H9 (cell line): ENCODE data around the gene KLHDC7B. TPM values are rescaled to one million over a fixed set of nuclear protein-coding genes. Genes with fewer than 3 reads are reported as not detected.

Experiments used
- DNase-seq: peaks from one replicate; pipeline ENCODE4 v3.0.0-alpha.2; 2017
- H2AFZ ChIP-seq: one replicate; pipeline ENCODE4 v1.6.1; 2013; ENCODE audit warnings: mild to moderate bottlenecking, low read length, control low read depth, moderate library complexity
- H2AK5ac ChIP-seq: 2 replicates; pipeline ENCODE4 v1.6.1; 2013; ENCODE audit warnings: low read length, control low read depth, mixed read lengths; ENCODE audit not compliant: insufficient read length
- H2BK120ac ChIP-seq: one replicate; pipeline ENCODE4 v1.6.1; 2013; ENCODE audit warnings: low read depth, mild to moderate bottlenecking, low read length, control low read depth, inconsistent platforms; ENCODE audit not compliant: poor library complexity, severe bottlenecking
- H2BK12ac ChIP-seq: 2 replicates; pipeline ENCODE4 v1.6.1; 2013; ENCODE audit warnings: low read length, control low read depth, mixed read lengths, low read depth; ENCODE audit not compliant: insufficient read length
- H2BK15ac ChIP-seq: 2 replicates; pipeline ENCODE4 v1.6.1; 2013; ENCODE audit warnings: low read depth, low read length, control low read depth
- H2BK20ac ChIP-seq: one replicate; pipeline ENCODE4 v1.6.1; 2013; ENCODE audit warnings: low read depth, mild to moderate bottlenecking, low read length, control low read depth, inconsistent platforms; ENCODE audit not compliant: poor library complexity, severe bottlenecking
- H2BK5ac ChIP-seq: 2 replicates; pipeline ENCODE4 v1.6.1; 2013; ENCODE audit warnings: low read length, control low read depth, mixed read lengths; ENCODE audit not compliant: insufficient read length
- H3K14ac ChIP-seq: 2 replicates; pipeline ENCODE4 v1.6.1; 2013; ENCODE audit warnings: low read length, control low read depth; ENCODE audit not compliant: insufficient read depth
- H3K18ac ChIP-seq: 2 replicates; pipeline ENCODE4 v1.6.1; 2013; ENCODE audit warnings: low read depth, mild to moderate bottlenecking, mixed read lengths, low read length, control low read depth; ENCODE audit not compliant: insufficient read length
- H3K23ac ChIP-seq: 2 replicates; pipeline ENCODE4 v1.6.1; 2013; ENCODE audit warnings: low read length, control low read depth, mixed read lengths, low read depth; ENCODE audit not compliant: insufficient read length
- H3K23me2 ChIP-seq: 2 replicates; pipeline ENCODE4 v1.6.1; 2013; ENCODE audit warnings: low read depth, mild to moderate bottlenecking, mixed read lengths, low read length, control low read depth; ENCODE audit not compliant: insufficient read length, poor library complexity, severe bottlenecking
- H3K27ac ChIP-seq: 2 replicates; pipeline ENCODE4 v1.5.1; 2013; ENCODE audit warnings: low read length, control low read depth, mixed read lengths, low read depth; ENCODE audit not compliant: insufficient read length
- H3K27me3 ChIP-seq: 2 replicates; pipeline ENCODE4 v1.6.1; 2013; ENCODE audit warnings: low read length, control low read depth, inconsistent platforms; ENCODE audit not compliant: insufficient read depth
- H3K4ac ChIP-seq: 2 replicates; pipeline ENCODE4 v1.6.1; 2013; ENCODE audit warnings: low read depth, mild to moderate bottlenecking, control low read depth, inconsistent platforms, low read length, moderate library complexity
- H3K4me1 ChIP-seq: 2 replicates; pipeline ENCODE4 v1.6.1; 2013; ENCODE audit warnings: low read length, control low read depth, inconsistent platforms; ENCODE audit not compliant: insufficient read depth
- H3K4me2 ChIP-seq: 2 replicates; pipeline ENCODE4 v1.6.1; 2013; ENCODE audit warnings: low read length, control low read depth, mixed read lengths; ENCODE audit not compliant: insufficient read length, insufficient read depth
- H3K56ac ChIP-seq: 2 replicates; pipeline ENCODE4 v1.6.1; 2013; ENCODE audit warnings: low read depth, mild to moderate bottlenecking, mixed read lengths, low read length, control low read depth; ENCODE audit not compliant: insufficient read length
- H3K79me1 ChIP-seq: 2 replicates; pipeline ENCODE4 v1.6.1; 2013; ENCODE audit warnings: low read depth, mild to moderate bottlenecking, moderate library complexity, low read length, control low read depth, inconsistent platforms; ENCODE audit not compliant: insufficient read depth, poor library complexity, severe bottlenecking
- H3K79me2 ChIP-seq: 2 replicates; pipeline ENCODE4 v1.6.1; 2013; ENCODE audit warnings: low read length, control low read depth, inconsistent platforms; ENCODE audit not compliant: insufficient read depth
- H3K9ac ChIP-seq: 2 replicates; pipeline ENCODE4 v1.6.1; 2013; ENCODE audit warnings: low read length, control low read depth, mixed read lengths; ENCODE audit not compliant: insufficient read length; ENCODE audit errors: extremely low read depth
- H3K9me3 ChIP-seq: one replicate; pipeline ENCODE4 v1.6.1; 2013; ENCODE audit warnings: low read depth, low read length, inconsistent platforms; ENCODE audit not compliant: control insufficient read depth
- H3T11ph ChIP-seq: one replicate; pipeline ENCODE4 v1.6.1; 2013; ENCODE audit warnings: mild to moderate bottlenecking, low read length, control low read depth, inconsistent platforms
- H4K20me1 ChIP-seq: one replicate; pipeline ENCODE4 v1.6.1; 2013; ENCODE audit not compliant: control insufficient read depth, insufficient read length, insufficient read depth
- H4K5ac ChIP-seq: 2 replicates; pipeline ENCODE4 v1.6.1; 2013; ENCODE audit warnings: low read depth, mild to moderate bottlenecking, mixed read lengths, low read length, control low read depth; ENCODE audit not compliant: insufficient read length
- H4K8ac ChIP-seq: replicated peaks from 2 replicates; pipeline ENCODE4 v1.6.1; 2013; ENCODE audit warnings: low read length, control low read depth, mixed read lengths, low read depth; ENCODE audit not compliant: insufficient read length
- H4K91ac ChIP-seq: 2 replicates; pipeline ENCODE4 v1.6.1; 2013; ENCODE audit warnings: low read depth, mild to moderate bottlenecking, moderate library complexity, mixed read lengths, low read length, control low read depth; ENCODE audit not compliant: insufficient read length
- H3K27ac Mint-ChIP-seq, 3 experiments: 2 replicates in 2 of 3; 3 replicates in 1 of 3; pipeline ENCODE4 v1.8.0; 2020 to 2021; ENCODE audit warnings: mixed read lengths in 3 of 3, mild to moderate bottlenecking in 1 of 3, moderate library complexity in 1 of 3
- H3K27me3 Mint-ChIP-seq: 2 replicates; pipeline ENCODE4 v1.8.0; 2021; ENCODE audit warnings: low read depth, mild to moderate bottlenecking, moderate library complexity, mixed read lengths
- H3K36me3 Mint-ChIP-seq, 3 experiments: 2 replicates in 2 of 3; 3 replicates in 1 of 3; pipeline ENCODE4 v1.8.0; 2020 to 2021; ENCODE audit warnings: low read depth in 3 of 3, mixed read lengths in 3 of 3; ENCODE audit not compliant: insufficient read depth in 1 of 3
- H3K4me1 Mint-ChIP-seq, 2 experiments: 2 replicates each; pipeline ENCODE4 v1.8.0; 2020; ENCODE audit warnings: mixed read lengths in 2 of 2
- H3K4me3 Mint-ChIP-seq, 2 experiments: 2 replicates in 1 of 2; 3 replicates in 1 of 2; pipeline ENCODE4 v1.8.0; 2020 to 2021; ENCODE audit warnings: mild to moderate bottlenecking in 2 of 2, mixed read lengths in 2 of 2, moderate library complexity in 1 of 2
- H3K9me3 Mint-ChIP-seq, 2 experiments: 2 replicates in 1 of 2; 3 replicates in 1 of 2; pipeline ENCODE4 v1.8.0; 2020; ENCODE audit warnings: mild to moderate bottlenecking in 2 of 2, mixed read lengths in 2 of 2, moderate library complexity in 1 of 2
- WGBS: extraction: QIAGEN DNeasy Blood & Tissue Kit; methylation state at CpG from one replicate; pipeline ENCODE4 v1.1.7; 2013; ENCODE audit warnings: missing lambda C conversion rate, low lambda C conversion rate, mixed read lengths; ENCODE audit not compliant: insufficient read length; ENCODE audit errors: extremely low coverage; 5-methylcytosine and 5-hydroxymethylcytosine counted together
- total RNA-seq: library from RNA; stranded (reverse); gene quantifications from 2 replicates; pipeline ENCODE4 v1.2.1, GENCODE V29; 2021
- TF ChIP-seq, protein P1 (sequence below): fragments of 200-600 bp; sonication (generic); conservative IDR thresholded peaks from 3 replicates; pipeline ENCODE4 v1.8.0; 2021; ENCODE audit warnings: antibody characterized with exemption, mild to moderate bottlenecking

The KLHDC7B gene
- total RNA-seq, 1 experiment from 2014 or later: not detected

- Histone ChIP-seq H3K27me3 (no peaks in the 10 kb centered on the region; the same call in 1 of the 2 replicates), H3K9me3 (no peaks in the 10 kb centered on the region), H2AFZ (no peak overlapping the region), H4K20me1 (no peaks in the 10 kb centered on the region), H2BK15ac (no peak overlapping the region), H3K4me2 (no peak overlapping the region), H2BK5ac (no peak overlapping the region), H2BK12ac (no peak overlapping the region), H4K91ac (no peak overlapping the region), H3K56ac (no peak overlapping the region), H3K14ac (no peak overlapping the region), H3K79me1 (no peaks in the 10 kb centered on the region), H2AK5ac (no peak overlapping the region), H2BK120ac (no peak overlapping the region), H3K18ac (no peak overlapping the region), H2BK20ac (no peak overlapping the region), H4K5ac (no peak overlapping the region), H3K23ac (no peak overlapping the region), H3T11ph (no peak overlapping the region), H3K4ac (no peak overlapping the region), H3K27ac (no peak overlapping the region), H4K8ac (no peak overlapping the region), H3K23me2 (peaks cover 2% of the 10 kb centered on the region), H3K4me1 (no peaks in the 10 kb centered on the region), H3K79me2 (no peaks in the 10 kb centered on the region), H3K9ac (no peak overlapping the region)
- H3K27ac Mint-ChIP-seq: no peak overlapping the region
- peaks cover 40% of the 10 kb centered on the region for H3K27me3 Mint-ChIP-seq
- DNase-seq: no peak
- no CpG with 5 or more reads among the region's 78 CpGs for WGBS
- peaks cover 0 to 3% of the 10 kb centered on the region in 2 experiments; a peak in 1 of 4 replicates for H3K4me1 Mint-ChIP-seq
- TF ChIP-seq, protein P1, sequence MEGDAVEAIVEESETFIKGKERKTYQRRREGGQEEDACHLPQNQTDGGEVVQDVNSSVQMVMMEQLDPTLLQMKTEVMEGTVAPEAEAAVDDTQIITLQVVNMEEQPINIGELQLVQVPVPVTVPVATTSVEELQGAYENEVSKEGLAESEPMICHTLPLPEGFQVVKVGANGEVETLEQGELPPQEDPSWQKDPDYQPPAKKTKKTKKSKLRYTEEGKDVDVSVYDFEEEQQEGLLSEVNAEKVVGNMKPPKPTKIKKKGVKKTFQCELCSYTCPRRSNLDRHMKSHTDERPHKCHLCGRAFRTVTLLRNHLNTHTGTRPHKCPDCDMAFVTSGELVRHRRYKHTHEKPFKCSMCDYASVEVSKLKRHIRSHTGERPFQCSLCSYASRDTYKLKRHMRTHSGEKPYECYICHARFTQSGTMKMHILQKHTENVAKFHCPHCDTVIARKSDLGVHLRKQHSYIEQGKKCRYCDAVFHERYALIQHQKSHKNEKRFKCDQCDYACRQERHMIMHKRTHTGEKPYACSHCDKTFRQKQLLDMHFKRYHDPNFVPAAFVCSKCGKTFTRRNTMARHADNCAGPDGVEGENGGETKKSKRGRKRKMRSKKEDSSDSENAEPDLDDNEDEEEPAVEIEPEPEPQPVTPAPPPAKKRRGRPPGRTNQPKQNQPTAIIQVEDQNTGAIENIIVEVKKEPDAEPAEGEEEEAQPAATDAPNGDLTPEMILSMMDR: no peak
- no peak overlapping the region for H3K4me3 Mint-ChIP-seq
- H3K36me3 Mint-ChIP-seq: no peaks in the 10 kb centered on the region
- H3K9me3 Mint-ChIP-seq: no peaks in the 10 kb centered on the region; a peak in 1 of 5 replicates
Observed at GRCh38 chr22:50546326-50547262, 895 bp downstream of the KLHDC7B start.
